Aorta (tissue), 5 donors: Measurements from ENCODE around the gene RNF145. TPM values are rescaled to one million over a fixed set of nuclear protein-coding genes. Genes with fewer than 3 reads are reported as not detected.

ENCODE experiments used
- ATAC-seq: fragments of 200-7000 bp; cut with Tn5 transposase; one replicate; pipeline ENCODE4 v1.9.1; 2022; ENCODE audit warnings: moderate library complexity; ENCODE audit not compliant: low FRiP score
- DNase-seq, 2 donors: peaks; one replicate each; pipeline ENCODE4 v3.0.0-alpha.2; 2020
- H3K27ac ChIP-seq, 2 donors: one replicate each; pipeline ENCODE4 v1.5.1; 2013; ENCODE audit warnings: low read length in 2 of 2, mild to moderate bottlenecking in 2 of 2, moderate library complexity in 2 of 2, control low read depth in 1 of 2, inconsistent platforms in 1 of 2, low read depth in 1 of 2
- H3K27me3 ChIP-seq, 2 donors: one replicate each; pipeline ENCODE4 v1.6.1; 2013; ENCODE audit warnings: control low read depth in 1 of 2, low read length in 1 of 2, mild to moderate bottlenecking in 1 of 2, moderate library complexity in 1 of 2; ENCODE audit not compliant: insufficient read depth in 2 of 2, control insufficient read depth in 1 of 2
- H3K36me3 ChIP-seq, 2 donors: one replicate each; pipeline ENCODE4 v1.6.1; 2013; ENCODE audit warnings: control low read depth in 1 of 2, low read length in 1 of 2, mild to moderate bottlenecking in 1 of 2; ENCODE audit not compliant: insufficient read depth in 2 of 2, control insufficient read depth in 1 of 2
- H3K4me1 ChIP-seq, 2 donors: one replicate each; pipeline ENCODE4 v1.6.1; 2013; ENCODE audit warnings: low read length in 2 of 2, control low read depth in 1 of 2, mild to moderate bottlenecking in 1 of 2, moderate library complexity in 1 of 2; ENCODE audit not compliant: insufficient read depth in 2 of 2, control insufficient read depth in 1 of 2
- H3K4me3 ChIP-seq, 2 donors: one replicate each; pipeline ENCODE4 v1.5.1; 2013; ENCODE audit warnings: low read length in 2 of 2, control low read depth in 1 of 2, mild to moderate bottlenecking in 1 of 2
- H3K9me3 ChIP-seq: one replicate; pipeline ENCODE4 v1.6.1; 2013; ENCODE audit warnings: mild to moderate bottlenecking, low read length; ENCODE audit not compliant: control insufficient read depth
- WGBS, 2 donors: extraction: QIAGEN DNeasy Blood & Tissue Kit; methylation state at CpG; one replicate each; pipeline ENCODE4 v1.1.7; 2013; 5-methylcytosine and 5-hydroxymethylcytosine counted together
- intact Hi-C, 2 donors: fragments of 100-400 bp; cut with DNase I; formaldehyde crosslinking; loops; one replicate each; pipeline versions ENCODE4 v1.14.2 to v1.15.0; 2022
- long read RNA-seq, 2 donors: library from polyadenylated mRNA; unstranded; transcript quantifications; one replicate each; pipeline ENCODE4 v2.0.0, GENCODE V29; 2020 to 2021
- polyA plus RNA-seq, 2 donors: library from polyadenylated mRNA; stranded (reverse); fragments of 200-250 nt; gene quantifications; one replicate each; pipeline ENCODE4 v1.2.3, GENCODE V29; 2013
- total RNA-seq, 2 donors: library from RNA; stranded (reverse); fragmentation: NEBNext Ultra II Directional; extraction: Animal tissue kit (Norgen Biotek cat#: 25700); gene quantifications; one replicate each; pipeline ENCODE4 v1.2.1, GENCODE V29; 2021
- donor health status: healthy with polysubstance abuse.
- donor health status: Bipolar disorder and iron deficiency.
- donor health status: DM: no; HTN: no; CAD: no.
- donor health status: DM: no; HTN: no; CAD: no.
- donor health status: DM: yes; HTN: yes; CAD: no.

RNF145 gene
- total RNA-seq: 10 to 100 TPM; 44.8 to 67.8 TPM
- polyA plus RNA-seq: 10 to 100 TPM; 17.9 to 44.2 TPM
- long read RNA-seq, donor 1, partial matches to known transcripts: 1 of 6 reads
- long read RNA-seq, donor 1, other reads (novel, unspliced or antisense): 5 of 6 reads
- long read RNA-seq, donor 2, partial matches to known transcripts: 5 of 17 reads
- long read RNA-seq, donor 2, other reads (novel, unspliced or antisense): 9 of 17 reads

- ATAC-seq (peak; percentile 88), DNase-seq (peak; percentile 92 to 96)
- Histone ChIP-seq H3K4me1 (no peaks in the 10 kb centered on the region), H3K27ac (peak within 1 kb of the TSS in 1 of 2 donors; percentile 91), H3K27me3 (no peaks in the 10 kb centered on the region), H3K36me3 (no peaks in the 10 kb centered on the region), H3K9me3 (no peaks in the 10 kb centered on the region), H3K4me3 (peak within 1 kb of the TSS; percentile 76 to 84)
- WGBS, 2 donors: 1 to 2% methylated on average over 39 to 65 of the region's 65 CpGs
- intact Hi-C loops: loop anchor here (5.0 kb wide), 1 partner anchor 53 kb away; the partner anchor contains the start of gene UBLCP1 (in 2 of the 2)
These were observed at the start of gene RNF145 for GRCh38 chr5:159209438-159210209. TSS of gene RNF145 (minus strand) at chr5:159209553. CDS start at chr5:159203617, 5,936 bp downstream.

- ATAC-seq (no peak), DNase-seq (no peak)
- 88 to 93% methylated on average over 2 of the region's 2 CpGs for WGBS, 2 donors
- no peak overlapping the region for H3K4me3 ChIP-seq
- no peaks in the 10 kb centered on the region for H3K27me3 ChIP-seq
- H3K4me1 ChIP-seq: peaks cover 0 to 1% of the 10 kb centered on the region in 2 donors
- no peak overlapping the region for H3K27ac ChIP-seq
- H3K9me3 ChIP-seq: no peaks in the 10 kb centered on the region
- intact Hi-C loops: no loop called here
- H3K36me3 ChIP-seq: no peaks in the 10 kb centered on the region
These were observed 49.0 kb upstream of the RNF145 start for GRCh38 chr5:159258361-159258760.

- Histone ChIP-seq H3K4me3 (no peak overlapping the region), H3K9me3 (no peaks in the 10 kb centered on the region), H3K27me3 (no peaks in the 10 kb centered on the region), H3K36me3 (no peaks in the 10 kb centered on the region), H3K27ac (no peak overlapping the region), H3K4me1 (peaks cover 0 to 1% of the 10 kb centered on the region in 2 donors)
- DNase-seq: no peak
- intact Hi-C loops: no loop called here
- ATAC-seq: no peak
- WGBS, 2 donors: 64 to 70% methylated on average over 6 of the region's 6 CpGs
These were observed 48.4 kb upstream of the RNF145 start for GRCh38 chr5:159257629-159258283.

- intact Hi-C loops: no loop called here
- Histone ChIP-seq H3K27me3 (no peaks in the 10 kb centered on the region), H3K4me1 (no peaks in the 10 kb centered on the region), H3K36me3 (no peaks in the 10 kb centered on the region), H3K9me3 (no peaks in the 10 kb centered on the region), H3K4me3 (no peak overlapping the region), H3K27ac (no peak overlapping the region)
- ATAC-seq (no peak), DNase-seq (no peak)
These were observed 47.7 kb upstream of the RNF145 start for GRCh38 chr5:159257007-159257406.

- Histone ChIP-seq H3K36me3 (no peaks in the 10 kb centered on the region), H3K4me1 (no peaks in the 10 kb centered on the region), H3K27me3 (no peaks in the 10 kb centered on the region), H3K4me3 (no peak overlapping the region), H3K9me3 (no peaks in the 10 kb centered on the region), H3K27ac (no peak overlapping the region)
- intact Hi-C loops: no loop called here
- DNase-seq: no peak
- no peak for ATAC-seq
- 0 to 44% methylated on average over 1 of the region's 1 CpG for WGBS, 2 donors
These were observed 42.8 kb upstream of the RNF145 start for GRCh38 chr5:159252195-159252594.

- Histone ChIP-seq H3K9me3 (peaks cover 2% of the 10 kb centered on the region), H3K36me3 (no peaks in the 10 kb centered on the region), H3K27ac (no peak overlapping the region), H3K4me1 (no peaks in the 10 kb centered on the region), H3K27me3 (no peaks in the 10 kb centered on the region), H3K4me3 (no peak overlapping the region)
- DNase-seq (no peak), ATAC-seq (no peak)
- 63% methylated on average over 2 of the region's 2 CpGs for WGBS, 2 donors
- intact Hi-C loops: no loop called here
These were observed 39.8 kb upstream of the RNF145 start for GRCh38 chr5:159249158-159249557.

GRCh38 chr5:159244890-159245289 is 35.5 kb upstream of the RNF145 start:
- H3K36me3 ChIP-seq: no peaks in the 10 kb centered on the region
- peaks cover 0 to 1% of the 10 kb centered on the region in 2 donors for H3K27me3 ChIP-seq
- DNase-seq (no peak), ATAC-seq (no peak)
- intact Hi-C loops: no loop called here
- H3K27ac ChIP-seq: no peak overlapping the region
- H3K4me1 ChIP-seq: no peaks in the 10 kb centered on the region
- H3K9me3 ChIP-seq: peaks cover 2% of the 10 kb centered on the region
- no peak overlapping the region for H3K4me3 ChIP-seq

- H3K36me3 ChIP-seq: no peaks in the 10 kb centered on the region
- H3K4me1 ChIP-seq: no peaks in the 10 kb centered on the region
- H3K27me3 ChIP-seq: peaks cover 0 to 1% of the 10 kb centered on the region in 2 donors
- peaks cover 2% of the 10 kb centered on the region for H3K9me3 ChIP-seq
- no peak for ATAC-seq
- intact Hi-C loops: no loop called here
- DNase-seq: no peak
- WGBS, 2 donors: 50 to 56% methylated on average over 3 of the region's 3 CpGs
- no peak overlapping the region for H3K4me3 ChIP-seq
- H3K27ac ChIP-seq: no peak overlapping the region
These were observed 34.8 kb upstream of the RNF145 start for GRCh38 chr5:159244163-159244562.
